Midbrain (tissue), 1 donor: ENCODE data around the gene C20orf141.
"Not testable (repeated sequence)": the region's sequence is repeated elsewhere in the genome, so short reads cannot be mapped to it uniquely, and the experiment has no call there.

Experiments used
- DNase-seq: peaks from one replicate; lab custom pipeline; 2025; lab: John Stamatoyannopoulos, UW

C20orf141 gene, protein sequence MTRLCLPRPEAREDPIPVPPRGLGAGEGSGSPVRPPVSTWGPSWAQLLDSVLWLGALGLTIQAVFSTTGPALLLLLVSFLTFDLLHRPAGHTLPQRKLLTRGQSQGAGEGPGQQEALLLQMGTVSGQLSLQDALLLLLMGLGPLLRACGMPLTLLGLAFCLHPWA

DNA sequence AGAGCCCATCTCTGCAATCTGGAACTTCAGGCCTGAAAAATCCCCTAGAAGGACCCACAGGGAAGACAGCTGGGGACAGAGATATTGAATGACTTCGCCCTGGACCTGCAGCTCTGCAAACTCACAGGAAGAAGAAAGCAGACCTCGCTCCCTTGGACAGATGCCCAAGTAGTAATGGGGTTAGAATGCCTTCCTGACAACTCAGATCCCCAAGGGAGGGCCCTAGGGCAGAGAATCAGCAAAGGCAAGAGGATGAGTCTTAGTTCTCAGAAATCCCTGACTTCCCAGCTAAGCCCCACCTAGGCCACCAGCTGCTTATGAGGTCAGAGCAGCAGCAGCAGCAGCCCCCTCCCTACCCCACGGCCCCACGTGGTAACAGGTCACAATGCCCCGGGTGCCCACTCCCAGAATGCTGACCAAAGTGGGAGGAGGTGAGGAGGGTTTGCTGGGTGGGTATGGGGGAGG, at the start of gene C20orf141:
C20orf141 (plus strand) TSS at position 401 of the 465 bp plus-strand sequence. CDS start 198 bp downstream, outside the sequence.
- DNase-seq: no peak

DNA sequence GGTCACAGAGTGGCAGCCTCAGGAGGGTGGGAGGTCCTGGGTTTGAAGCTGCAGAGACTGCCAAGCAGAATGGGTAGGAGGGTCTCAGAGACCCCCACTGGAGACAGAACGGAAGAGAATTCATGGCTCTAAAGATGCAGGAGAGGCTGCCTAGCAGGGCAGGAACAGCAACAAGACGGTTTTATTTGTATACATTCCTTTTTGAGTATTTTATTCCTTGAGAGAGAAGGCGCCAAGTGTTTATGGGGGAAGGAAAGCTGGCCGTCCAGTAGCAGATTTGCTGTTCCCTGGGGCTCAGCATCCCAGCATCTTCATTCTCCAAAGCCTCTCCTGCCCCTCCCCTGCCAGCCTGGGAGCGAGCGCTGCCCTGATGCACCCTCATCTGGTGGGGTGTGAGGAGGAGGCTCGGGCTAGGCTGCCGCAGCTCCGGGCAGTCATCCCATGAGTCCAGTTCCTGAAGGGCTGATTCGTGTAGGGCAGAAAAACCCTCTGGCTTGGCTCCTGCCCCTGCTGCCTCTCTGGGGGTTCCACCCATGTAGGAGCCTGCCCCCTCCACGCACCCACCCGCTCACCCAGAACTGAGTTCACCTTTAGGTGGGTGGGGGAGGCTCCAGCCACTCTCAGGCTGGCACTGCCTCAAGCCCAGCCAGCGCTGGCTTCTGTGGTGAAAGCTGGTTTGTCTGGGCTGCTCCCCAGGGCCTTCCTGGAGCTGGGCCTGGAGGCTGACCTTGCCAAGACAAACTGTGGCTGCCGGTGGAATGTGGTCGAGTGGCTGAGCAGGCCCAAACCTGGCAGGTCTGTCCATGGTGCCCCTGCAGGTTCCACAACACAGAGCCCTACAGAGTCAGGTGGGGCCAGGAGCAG, 46.8 kb upstream of the C20orf141 start:
- DNase-seq: no peak

DNA sequence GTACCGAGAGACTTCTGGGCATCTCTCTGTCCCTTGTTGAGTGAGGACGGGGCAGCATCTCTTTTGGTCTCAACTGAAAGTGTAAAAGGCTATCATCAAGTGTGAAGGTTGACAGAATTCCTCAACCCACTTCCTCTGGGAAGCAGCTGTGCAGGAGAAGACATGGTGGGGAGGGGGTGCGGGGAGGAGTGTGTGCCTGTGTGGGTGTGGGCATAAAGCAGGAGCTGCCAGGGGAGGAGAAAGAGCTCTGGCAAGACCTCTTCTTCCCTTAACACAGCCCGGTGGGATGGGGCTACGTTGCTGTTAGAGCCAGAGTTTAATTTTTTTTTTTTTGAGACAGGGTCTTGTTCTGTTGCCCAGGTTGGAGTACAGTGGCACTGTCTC, 46.2 kb upstream of the C20orf141 start:
- DNase-seq: no peak

DNA sequence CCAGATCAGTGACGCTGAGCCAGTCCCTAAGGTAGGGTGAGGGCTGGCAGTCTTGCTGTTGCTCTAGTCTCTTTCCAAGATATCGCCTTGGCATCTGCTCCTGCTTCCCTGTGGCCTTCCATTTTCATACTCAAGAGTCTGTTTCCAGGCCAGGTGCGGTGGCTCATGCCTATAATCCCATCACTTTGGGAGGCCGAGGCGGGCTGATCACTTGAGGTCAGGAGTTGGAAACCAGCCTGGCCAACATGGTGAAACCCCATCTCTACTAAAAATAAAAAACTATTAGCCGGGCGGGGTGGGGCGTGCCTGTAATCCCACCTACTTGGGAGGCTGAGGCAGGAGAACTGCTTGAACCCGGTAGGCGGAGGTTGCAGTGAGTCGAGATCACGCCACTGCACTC, 44.7 kb upstream of the C20orf141 start:
- not testable (repeated sequence) for DNase-seq

DNA sequence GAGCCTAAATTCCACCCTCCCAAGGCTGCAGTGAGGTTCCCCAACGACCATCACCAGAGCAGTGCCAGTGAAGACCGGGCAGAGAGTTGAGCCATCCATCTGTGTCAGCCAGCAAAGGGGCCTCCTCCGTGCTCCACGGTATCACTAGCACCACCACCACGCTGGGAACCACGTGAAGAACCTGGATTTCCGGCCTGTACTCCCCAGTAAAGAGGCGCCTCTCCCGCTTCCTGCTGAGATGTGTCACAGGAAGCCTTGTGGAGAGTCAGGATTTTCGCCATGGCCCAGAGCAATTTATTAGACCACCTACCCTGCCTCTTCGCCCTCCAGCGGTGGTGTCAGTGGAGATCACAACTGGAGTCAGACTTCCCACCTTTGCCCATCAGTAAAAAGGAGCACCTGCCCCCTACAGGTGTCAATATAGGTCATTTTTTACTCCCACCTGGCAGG, 43.1 kb upstream of the C20orf141 start:
- DNase-seq: no peak

DNA sequence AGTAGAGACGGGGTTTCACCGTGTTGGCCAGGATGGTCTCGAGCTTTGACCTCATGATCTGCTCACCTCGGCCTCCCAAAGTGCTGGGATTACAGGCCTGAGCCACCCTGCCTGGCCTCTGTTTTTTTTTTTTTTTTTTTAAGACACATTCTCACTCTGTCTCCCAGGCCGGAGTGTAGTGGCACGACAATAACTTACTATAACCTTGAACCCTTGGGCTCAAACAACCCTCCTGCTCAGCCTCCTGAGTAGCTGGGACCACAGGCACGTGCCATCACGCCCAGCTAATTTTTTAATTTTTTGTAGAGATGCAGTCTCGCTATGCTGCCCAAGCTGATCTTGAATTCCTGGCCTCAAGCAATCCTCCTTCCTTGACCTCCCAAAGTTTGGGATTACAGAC, 41.0 kb upstream of the C20orf141 start:
- no peak for DNase-seq

DNA sequence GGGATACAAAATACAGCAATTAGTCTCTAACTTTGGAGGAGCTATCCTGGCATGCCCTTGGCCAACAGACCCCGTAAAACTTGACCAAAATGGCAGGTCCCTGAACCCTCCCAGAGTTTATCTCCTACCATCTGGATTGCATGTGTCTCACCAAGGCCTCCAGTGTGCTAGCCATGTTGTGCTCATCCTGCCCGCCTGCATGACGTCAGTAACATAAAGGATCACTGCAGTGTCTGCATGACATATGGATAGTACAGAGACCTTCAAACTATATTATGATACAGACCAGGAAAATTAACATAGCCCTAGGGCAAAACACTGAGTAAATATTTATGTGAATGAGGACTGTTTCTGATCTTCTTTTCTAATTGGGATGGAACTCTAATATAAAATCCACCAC, 39.6 kb upstream of the C20orf141 start:
- no peak for DNase-seq

DNA sequence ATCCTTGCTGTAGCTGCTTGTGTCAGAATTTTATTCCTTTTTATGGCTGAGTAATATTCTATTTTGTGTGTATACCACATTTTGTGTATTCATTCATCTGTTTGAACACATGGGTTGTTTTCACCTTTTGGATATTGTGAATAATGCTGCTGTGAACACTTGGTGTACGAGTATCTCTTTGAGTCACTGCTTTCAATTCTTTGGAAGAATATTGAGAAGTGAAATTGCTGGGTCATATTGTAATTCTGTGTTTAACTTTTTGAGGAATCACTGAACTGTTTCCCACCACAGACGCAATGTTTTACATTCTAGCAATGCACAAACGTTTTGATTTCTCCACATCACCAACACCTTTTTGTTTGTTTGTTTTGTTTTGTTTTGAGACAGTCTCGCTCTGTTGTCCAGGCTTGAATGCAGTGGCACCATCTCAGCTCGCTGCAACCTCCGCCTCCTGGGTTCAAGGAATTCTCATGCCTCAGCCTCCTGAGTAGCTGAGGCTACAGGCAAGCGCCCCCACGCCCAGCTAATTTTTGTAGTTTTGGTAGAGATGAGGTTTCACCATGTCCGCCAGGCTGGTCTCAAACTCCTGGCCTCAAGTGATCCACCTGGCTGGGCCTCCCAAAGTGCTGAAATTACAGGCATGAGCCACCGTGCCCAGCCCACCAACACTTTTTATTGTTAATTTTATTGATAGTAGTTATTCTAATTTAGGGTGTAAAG, 36.0 kb upstream of the C20orf141 start:
- no peak for DNase-seq

DNA sequence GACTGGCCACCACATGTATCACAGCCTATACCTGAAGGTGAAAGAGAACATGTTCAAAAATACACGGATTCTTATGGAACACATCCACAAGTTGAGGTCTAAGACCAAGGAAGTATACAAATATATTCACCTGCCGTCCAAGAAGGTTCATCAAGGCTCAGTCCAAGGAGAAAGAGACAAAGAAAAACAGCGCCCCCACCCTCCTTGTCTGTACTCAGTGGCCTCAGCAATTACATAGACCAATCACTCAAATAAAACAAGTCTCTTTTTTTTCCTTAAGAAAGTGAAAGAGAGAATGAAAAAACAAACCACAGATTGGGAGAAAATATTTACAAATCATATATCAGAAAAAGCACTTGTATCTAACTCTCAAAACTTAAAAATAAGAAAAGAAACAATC, 33.8 kb upstream of the C20orf141 start:
- DNase-seq: no peak

DNA sequence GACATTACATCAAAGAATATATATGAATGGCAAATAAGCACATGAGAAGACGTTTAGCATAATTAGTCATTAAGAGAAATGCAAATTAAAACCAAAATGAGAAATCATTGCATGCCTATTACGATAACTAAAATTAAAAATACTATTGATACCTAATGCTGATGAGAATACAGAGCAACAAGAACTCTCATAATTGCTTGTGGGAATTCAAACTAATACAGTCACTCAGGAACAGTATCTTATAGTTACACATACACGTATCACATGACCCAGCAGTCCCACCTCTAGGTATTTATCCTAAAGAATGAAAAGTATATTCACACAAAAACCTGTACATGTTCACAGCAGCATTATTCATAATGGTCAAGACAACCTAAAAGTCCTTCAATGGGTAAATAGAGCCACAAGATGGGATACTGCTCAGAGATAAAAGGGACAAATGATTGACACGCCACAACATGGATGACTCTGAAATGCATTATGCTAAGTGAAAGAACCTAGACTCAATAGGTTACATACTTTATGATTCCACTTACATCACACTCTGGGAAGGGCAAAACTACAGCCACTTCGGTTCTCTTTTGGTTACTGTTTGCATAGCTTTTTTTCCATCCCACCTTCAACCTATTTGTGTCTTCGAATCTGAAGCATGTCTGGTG, 30.8 kb upstream of the C20orf141 start:
- DNase-seq: no peak

DNA sequence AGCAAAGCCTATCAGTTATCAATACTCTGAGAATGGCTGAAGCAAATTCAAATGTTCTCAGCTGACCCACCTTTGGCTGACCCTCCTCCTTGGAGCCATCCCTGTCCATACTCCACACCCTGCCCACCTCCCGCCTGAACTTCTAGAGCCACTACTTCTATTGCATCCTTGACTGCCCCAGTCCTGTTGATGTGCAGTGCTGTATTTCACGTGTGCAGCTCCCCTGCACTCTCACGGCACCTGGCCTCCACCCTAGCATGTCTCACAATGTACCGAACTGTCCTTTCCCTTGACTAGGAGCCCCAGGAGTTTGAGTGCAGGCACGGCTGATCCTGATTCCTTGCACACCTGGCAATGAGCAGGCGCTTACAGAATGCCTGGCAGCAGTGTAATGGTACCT, 21.3 kb upstream of the C20orf141 start:
- DNase-seq: no peak

DNA sequence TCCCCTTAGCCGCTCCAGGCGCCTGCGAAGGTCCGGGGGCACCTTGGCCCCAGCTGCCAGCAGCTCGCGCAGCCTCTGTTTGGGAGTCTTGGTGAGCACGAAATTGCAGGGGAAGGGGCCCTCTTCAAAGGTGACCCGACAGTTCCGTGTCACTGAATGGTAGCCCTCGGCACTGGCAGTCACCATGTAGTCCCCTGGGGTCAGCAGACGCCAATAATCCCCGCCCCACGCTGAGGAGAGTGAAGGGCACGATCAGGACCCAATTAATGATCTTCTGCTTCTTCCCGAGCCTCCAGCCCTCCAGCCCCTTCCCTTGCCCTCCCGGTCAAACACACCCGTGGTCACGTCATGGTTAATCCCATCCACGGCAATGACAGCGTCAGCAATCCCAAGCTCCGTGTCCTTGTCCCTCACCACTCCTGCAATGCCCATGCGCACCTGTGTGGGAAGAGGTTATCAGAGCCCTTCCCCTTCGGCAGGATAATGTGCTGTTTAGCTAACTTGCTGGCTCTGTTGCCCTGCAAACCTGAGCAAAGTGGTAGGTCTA, 20.5 kb upstream of the C20orf141 start:
- no peak for DNase-seq

DNA sequence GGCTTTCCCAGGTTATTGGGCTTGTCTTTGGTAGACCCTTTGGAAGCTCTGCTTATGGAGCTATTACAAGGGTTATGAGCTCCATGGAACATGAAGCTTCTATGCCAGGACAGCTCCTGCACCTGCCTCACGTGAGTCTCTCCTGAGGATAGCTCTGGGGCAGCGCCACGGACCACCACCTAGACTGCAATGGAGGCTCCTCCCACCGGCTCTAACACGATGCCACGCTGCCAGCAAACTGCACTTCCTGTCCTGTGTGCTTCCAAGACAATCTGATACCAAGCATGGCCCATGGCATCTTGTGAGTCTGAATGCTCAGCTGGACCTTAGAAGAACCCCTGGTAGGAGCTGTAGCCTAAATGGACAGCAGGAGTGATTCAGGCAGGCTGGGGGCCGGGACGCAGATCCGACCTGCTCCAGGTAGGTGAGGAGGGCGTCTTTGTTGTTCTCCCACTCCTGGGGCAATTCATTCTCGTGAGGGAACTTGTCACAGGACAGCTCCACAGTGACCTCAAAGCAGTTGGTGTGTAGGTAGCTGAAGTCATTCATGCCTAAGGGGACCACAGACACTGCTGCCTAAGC, 19.8 kb upstream of the C20orf141 start:
- no peak for DNase-seq

DNA sequence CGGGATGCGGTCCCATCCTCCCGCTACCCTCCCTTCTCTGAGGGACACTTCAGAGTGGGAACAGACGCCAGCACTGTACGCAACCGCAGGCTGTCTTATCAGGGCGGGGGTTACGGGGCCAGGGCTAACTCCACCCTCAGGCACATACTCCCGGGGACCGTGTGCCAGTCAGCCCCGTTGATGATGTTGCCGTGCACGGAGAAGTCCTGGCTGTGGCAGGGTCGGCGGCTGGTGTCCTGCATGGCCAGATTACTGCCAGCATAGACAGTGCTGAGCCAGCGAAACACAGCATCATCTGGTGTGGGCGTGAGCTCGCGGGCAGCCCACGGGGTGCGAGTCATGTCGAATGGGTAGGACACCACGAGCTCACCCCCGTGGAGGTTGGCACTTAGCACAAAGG, 19.3 kb upstream of the C20orf141 start:
- DNase-seq: no peak

DNA sequence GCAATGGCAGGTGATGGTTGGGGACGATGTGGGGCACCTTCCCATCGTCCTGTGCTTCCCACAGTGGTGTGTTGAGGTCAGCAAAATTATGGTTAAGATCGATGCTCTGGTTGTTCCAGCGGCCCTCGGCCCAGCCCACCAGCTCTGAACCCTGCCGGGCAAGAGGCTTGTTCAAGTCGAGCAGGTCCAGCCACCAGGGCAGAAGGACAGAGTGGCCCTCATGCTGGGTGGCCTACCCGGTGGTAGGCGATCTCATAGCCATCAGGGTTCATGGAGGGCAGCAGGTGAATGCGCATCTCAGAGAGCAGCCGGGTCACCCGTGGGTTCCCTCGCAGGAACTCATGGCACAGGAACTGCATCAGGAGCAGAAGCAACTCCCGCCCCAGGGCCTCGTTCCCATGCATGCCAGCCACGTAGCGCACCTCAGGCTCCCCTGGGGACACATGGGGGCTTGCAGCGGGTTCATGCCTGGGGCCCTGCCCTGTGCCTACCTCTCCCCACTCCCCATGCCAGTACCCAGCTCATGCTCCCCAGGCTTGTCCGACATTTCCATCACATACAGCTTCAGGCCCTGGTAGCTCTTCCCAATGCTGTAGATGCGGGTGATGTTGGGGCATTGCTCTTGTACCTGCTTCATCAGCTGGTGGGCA, 18.7 kb upstream of the C20orf141 start:
- no peak for DNase-seq

DNA sequence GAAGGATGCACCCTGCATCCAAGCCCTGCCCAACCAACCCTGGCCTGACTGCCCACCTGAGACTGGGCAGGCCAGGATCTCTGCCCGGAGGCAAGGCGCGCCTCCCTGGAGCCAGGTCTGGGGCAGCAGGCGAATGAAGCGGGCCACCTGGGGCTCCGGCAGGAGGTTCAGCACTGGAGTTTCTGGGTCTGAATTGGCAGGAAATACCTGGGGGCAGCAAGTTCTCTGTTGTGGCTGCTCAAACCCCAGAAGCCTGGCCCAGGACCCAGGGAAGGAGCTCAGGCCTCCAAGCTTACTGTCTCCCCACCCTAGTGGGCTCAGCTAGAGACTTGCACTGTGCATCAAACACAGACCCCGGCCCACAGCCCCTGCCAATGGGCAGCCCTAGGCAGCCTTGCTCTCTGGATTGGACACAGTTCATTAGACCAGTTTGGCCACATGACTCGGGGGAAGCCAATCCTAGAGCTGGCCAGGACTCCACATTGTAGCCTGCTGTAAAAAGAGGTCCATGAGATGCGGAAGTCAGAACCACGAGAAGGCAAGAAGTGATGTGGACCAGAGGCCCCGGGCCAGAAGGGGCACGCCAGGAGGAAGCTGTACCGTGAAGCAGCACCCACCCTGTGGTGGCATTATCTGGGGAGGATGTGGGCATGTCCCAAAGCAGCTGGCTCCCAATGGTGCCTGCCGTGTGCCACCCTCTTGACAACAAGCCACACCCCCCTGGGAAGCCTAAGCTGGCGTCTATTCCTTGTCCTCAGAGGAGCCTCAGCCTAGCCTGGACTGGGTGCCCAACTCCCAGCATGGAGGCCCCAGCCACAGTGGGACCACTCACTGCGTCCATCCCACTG, 17.4 kb upstream of the C20orf141 start:
- no peak for DNase-seq

DNA sequence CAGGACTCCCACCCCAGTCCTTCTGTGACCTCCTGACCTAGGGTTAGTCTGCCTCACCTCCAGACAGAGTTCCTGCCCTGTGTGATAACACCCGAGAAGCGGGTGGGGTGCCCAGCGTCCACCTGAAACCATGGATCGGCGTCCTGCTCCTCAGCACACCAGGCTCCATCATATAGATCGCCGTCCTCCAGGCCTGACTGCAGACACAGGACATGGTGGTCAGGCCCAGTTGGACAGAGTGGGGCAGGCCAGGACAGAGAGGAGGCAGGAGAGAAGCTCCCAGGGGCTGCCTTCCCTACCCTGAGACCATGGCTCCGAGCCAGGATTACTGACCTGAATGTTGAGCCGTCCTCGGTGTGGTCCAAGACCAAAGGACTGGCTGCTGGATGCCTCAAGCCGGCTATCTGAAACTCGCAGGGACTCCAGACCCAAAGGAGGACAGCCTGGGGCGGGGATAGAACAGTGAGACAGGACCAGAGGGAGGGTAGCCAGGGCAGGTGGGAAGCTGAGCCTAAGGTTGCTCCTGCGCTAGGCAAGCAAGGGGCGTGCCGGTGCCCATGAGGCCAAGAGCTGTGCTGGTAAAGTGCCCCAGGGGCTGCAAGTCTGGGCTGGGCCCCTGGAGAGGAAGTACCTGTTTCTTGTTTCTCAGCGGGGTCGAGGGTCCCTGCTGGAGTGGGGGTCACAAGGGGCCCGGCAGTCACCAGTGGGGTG, 16.5 kb upstream of the C20orf141 start:
- no peak for DNase-seq

DNA sequence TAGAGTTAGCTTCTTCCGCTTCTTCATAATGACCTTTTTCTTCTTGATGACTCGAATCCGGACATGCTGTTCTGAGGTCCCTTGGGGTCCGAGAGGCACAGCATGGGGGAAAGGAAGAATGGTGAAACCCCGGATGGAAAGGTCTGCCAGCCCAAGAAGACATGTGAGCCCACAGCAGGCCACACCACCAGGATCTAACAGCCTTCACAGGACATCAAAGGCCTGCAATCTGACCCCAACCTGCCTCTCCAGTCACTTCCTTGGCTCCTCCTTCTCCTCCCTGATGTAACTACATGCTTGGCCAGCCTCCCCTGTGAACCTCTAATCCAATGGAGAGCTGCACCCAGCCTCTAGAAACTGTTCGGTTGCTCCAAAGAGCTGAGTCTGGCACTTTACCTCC, 16.0 kb upstream of the C20orf141 start:
- no peak for DNase-seq

DNA sequence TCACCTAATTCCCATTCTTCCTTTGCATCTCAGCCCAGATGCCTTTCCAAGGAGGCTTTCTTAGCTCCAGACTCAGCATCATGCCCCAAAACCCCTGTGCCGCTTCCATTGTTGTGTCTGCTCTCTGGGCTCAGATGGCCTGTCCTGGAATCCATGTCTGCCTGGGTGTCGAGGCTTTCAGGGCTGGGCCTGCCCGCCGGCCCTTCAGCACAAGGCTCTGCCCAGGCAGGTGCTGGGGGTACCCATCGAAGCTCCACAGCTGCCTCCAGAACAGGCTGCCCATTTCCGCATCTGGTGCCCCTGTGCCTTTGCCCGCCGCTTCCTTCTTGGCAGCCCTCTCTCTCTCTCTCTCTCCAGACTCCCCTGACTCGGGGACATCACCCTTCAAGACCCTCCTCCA, 15.5 kb upstream of the C20orf141 start:
- DNase-seq: no peak
